Left ventricle myocardium inferior (tissue), 1 donor: ENCODE results near the gene PNPLA6. TPM values are rescaled to one million over a fixed set of nuclear protein-coding genes. Genes with fewer than 3 reads are reported as not detected.

Source experiments
- DNase-seq: peaks from one replicate; pipeline ENCODE4 v3.0.0-alpha.2; 2020
- H3K27ac ChIP-seq: fragments of 200-600 bp; replicated peaks from 2 replicates; pipeline ENCODE4 v1.8.0; 2021
- H3K27me3 ChIP-seq: fragments of 200-600 bp; 2 replicates; pipeline ENCODE4 v1.8.0; 2021; ENCODE audit warnings: low read depth
- H3K36me3 ChIP-seq: fragments of 200-600 bp; 2 replicates; pipeline ENCODE4 v1.8.0; 2021
- H3K4me1 ChIP-seq: fragments of 200-600 bp; 2 replicates; pipeline ENCODE4 v1.8.0; 2021
- H3K4me3 ChIP-seq: fragments of 200-600 bp; 2 replicates; pipeline ENCODE4 v1.8.0; 2021; ENCODE audit warnings: mild to moderate bottlenecking, moderate library complexity
- H3K9me3 ChIP-seq: fragments of 200-600 bp; replicated peaks from 2 replicates; pipeline ENCODE4 v1.8.0; 2021
- CTCF ChIP-seq: fragments of 200-600 bp; IDR thresholded peaks from 2 replicates; pipeline ENCODE4 v1.8.0; 2021; ENCODE audit warnings: antibody characterized with exemption, mild to moderate bottlenecking, borderline replicate concordance
- intact Hi-C: fragments of 100-400 bp; cut with micrococcal nuclease; formaldehyde crosslinking; loops from one replicate; pipeline ENCODE4 v1.11.0; 2022
- total RNA-seq: library from RNA; stranded (reverse); fragmentation: NEBNext Ultra II Directional; extraction: Animal tissue kit (Norgen Biotek cat#: 25700); gene quantifications from one replicate; pipeline ENCODE4 v1.2.1, GENCODE V29; 2021
- donor health status: DM: no; HTN: yes; CAD: no; lungs with severe emphysema.

PNPLA6 gene
- total RNA-seq, 1 donor from 2014 or later = 52.7 TPM

- Histone ChIP-seq H3K27me3 (no peaks in the 10 kb centered on the region), H3K9me3 (no peaks in the 10 kb centered on the region), H3K27ac (no peak overlapping the region), H3K4me3 (no peak overlapping the region), H3K4me1 (no peaks in the 10 kb centered on the region), H3K36me3 (peaks cover 43% of the 10 kb centered on the region)
- no peak for TF ChIP-seq CTCF
- DNase-seq = no peak
- intact Hi-C loops = no loop called here
These were observed 10.4 kb downstream of the PNPLA6 start for GRCh38 chr19:7545904-7546303.

GRCh38 chr19:7547159-7547558 is 11.6 kb downstream of the PNPLA6 start:
- H3K36me3 ChIP-seq = peaks cover 32% of the 10 kb centered on the region
- H3K9me3 ChIP-seq = no peaks in the 10 kb centered on the region
- no peak for DNase-seq
- intact Hi-C loops = no loop called here
- no peaks in the 10 kb centered on the region for H3K27me3 ChIP-seq
- H3K4me1 ChIP-seq = peaks cover 3% of the 10 kb centered on the region
- H3K4me3 ChIP-seq = no peak overlapping the region
- no peak overlapping the region for H3K27ac ChIP-seq
- no peak for TF ChIP-seq CTCF

GRCh38 chr19:7549429-7550148 is 14.1 kb downstream of the PNPLA6 start:
- Histone ChIP-seq H3K27me3 (no peaks in the 10 kb centered on the region), H3K4me1 (peaks cover 3% of the 10 kb centered on the region), H3K4me3 (no peak overlapping the region), H3K9me3 (no peaks in the 10 kb centered on the region), H3K27ac (no peak overlapping the region), H3K36me3 (peaks cover 30% of the 10 kb centered on the region)
- no peak for TF ChIP-seq CTCF
- DNase-seq = no peak
- intact Hi-C loops = no loop called here

GRCh38 chr19:7550169-7550770 is 14.8 kb downstream of the PNPLA6 start:
- peaks cover 32% of the 10 kb centered on the region for H3K36me3 ChIP-seq
- no peak for TF ChIP-seq CTCF
- no peaks in the 10 kb centered on the region for H3K9me3 ChIP-seq
- intact Hi-C loops = no loop called here
- H3K27me3 ChIP-seq = no peaks in the 10 kb centered on the region
- H3K27ac ChIP-seq = no peak overlapping the region
- H3K4me1 ChIP-seq = peaks cover 3% of the 10 kb centered on the region
- no peak for DNase-seq
- H3K4me3 ChIP-seq = no peak overlapping the region

- Histone ChIP-seq H3K36me3 (peaks cover 40% of the 10 kb centered on the region), H3K4me3 (peak overlapping the region; percentile 60), H3K9me3 (no peaks in the 10 kb centered on the region), H3K27me3 (no peaks in the 10 kb centered on the region), H3K4me1 (peaks cover 3% of the 10 kb centered on the region), H3K27ac (peak overlapping the region; percentile 46)
- TF ChIP-seq CTCF = no peak
- peak; percentile 62 for DNase-seq
- intact Hi-C loops = no loop called here
These were observed 15.7 kb downstream of the PNPLA6 start for GRCh38 chr19:7550987-7551761.
